HL-60 (cell line): ENCODE measurements around the gene RAB21.
"Not testable (repeated sequence)": the region's sequence is repeated elsewhere in the genome, so short reads cannot be mapped to it uniquely, and the experiment has no call there.

Experiments used
- DNase-seq, 2 experiments: peaks; one replicate each; pipeline ENCODE4 v3.0.0-alpha.2; 2010 to 2020; ENCODE audit warnings: low read depth in 1 of 2, low spot score in 1 of 2
- H3K27ac ChIP-seq: fragments of 250-450 bp; sonication (Bioruptor Pico); replicated peaks from 2 replicates; pipeline ENCODE4 v1.5.1; 2020; ENCODE audit warnings: mild to moderate bottlenecking, moderate library complexity
- H3K27me3 ChIP-seq: fragments of 250-450 bp; sonication (Bioruptor Pico); 2 replicates; pipeline ENCODE4 v1.5.1; 2021; ENCODE audit warnings: mild to moderate bottlenecking, moderate library complexity; ENCODE audit not compliant: insufficient read depth, poor library complexity, severe bottlenecking
- H3K4me3 ChIP-seq: replicated peaks from 2 replicates; pipeline ENCODE4 v1.5.1; 2011; ENCODE audit warnings: mild to moderate bottlenecking, control low read depth, low read length; ENCODE audit not compliant: insufficient read depth
- CTCF ChIP-seq: IDR thresholded peaks from one replicate; pipeline ENCODE4 v1.5.1; 2011; ENCODE audit warnings: low read length, control low read depth, inconsistent platforms; ENCODE audit not compliant: insufficient read depth
- GABPA ChIP-seq: IDR thresholded peaks from 2 replicates; pipeline ENCODE4 v1.6.1; 2012; ENCODE audit warnings: low read depth
- POLR2AphosphoS5 ChIP-seq: IDR thresholded peaks from 2 replicates; pipeline ENCODE4 v1.6.1; 2012; ENCODE audit warnings: low read depth
- REST ChIP-seq: IDR thresholded peaks from 2 replicates; pipeline ENCODE4 v1.6.1; 2012; ENCODE audit warnings: low read depth; ENCODE audit not compliant: insufficient replicate concordance
- SPI1 ChIP-seq: IDR thresholded peaks from 2 replicates; pipeline ENCODE4 v1.6.1; 2012; ENCODE audit warnings: low read depth, mild to moderate bottlenecking, borderline replicate concordance

The RAB21 gene

GRCh38 chr12:71759941-71760340, 5.3 kb downstream of the RAB21 start:
- H3K27me3 ChIP-seq: no peaks in the 10 kb centered on the region
- DNase-seq: no peak
- no peak overlapping the region; the same call in 1 of the 2 replicates for H3K27ac ChIP-seq
- H3K4me3 ChIP-seq: no peak overlapping the region
- TF ChIP-seq GABPA (no peak), CTCF (no peak), SPI1 (no peak), REST (no peak), POLR2AphosphoS5 (no peak)

GRCh38 chr12:71760471-71760870, 5.8 kb downstream of the RAB21 start:
- H3K27ac ChIP-seq: no peak overlapping the region
- no peak overlapping the region for H3K4me3 ChIP-seq
- H3K27me3 ChIP-seq: no peaks in the 10 kb centered on the region
- no peak for DNase-seq
- TF ChIP-seq GABPA (no peak), SPI1 (peak; percentile 88), POLR2AphosphoS5 (no peak)

GRCh38 chr12:71761354-71761753, 6.7 kb downstream of the RAB21 start:
- not testable (repeated sequence) for DNase-seq, H3K27ac ChIP-seq, H3K27me3 ChIP-seq, H3K4me3 ChIP-seq

GRCh38 chr12:71763677-71764379, 9.2 kb downstream of the RAB21 start:
- no peak for DNase-seq
- no peak for TF ChIP-seq CTCF
- no peak for TF ChIP-seq REST
- TF ChIP-seq GABPA: no peak
- no peak for TF ChIP-seq SPI1
- TF ChIP-seq POLR2AphosphoS5: no peak
- Histone ChIP-seq H3K27me3 (no peaks in the 10 kb centered on the region), H3K27ac (no peak overlapping the region), H3K4me3 (no peak overlapping the region)
